ENCODE data around the gene UGGT2. TPM values are rescaled to one million over a fixed set of nuclear protein-coding genes. Genes with fewer than 3 reads are reported as not detected.
"Not testable (repeated sequence)": the region's sequence is repeated elsewhere in the genome, so short reads cannot be mapped to it uniquely, and the experiment has no call there.

Gene UGGT2
- total RNA-seq, 4 donors from 2014 or later = 17.5 to 29.9 (median 25.2) TPM

DNA sequence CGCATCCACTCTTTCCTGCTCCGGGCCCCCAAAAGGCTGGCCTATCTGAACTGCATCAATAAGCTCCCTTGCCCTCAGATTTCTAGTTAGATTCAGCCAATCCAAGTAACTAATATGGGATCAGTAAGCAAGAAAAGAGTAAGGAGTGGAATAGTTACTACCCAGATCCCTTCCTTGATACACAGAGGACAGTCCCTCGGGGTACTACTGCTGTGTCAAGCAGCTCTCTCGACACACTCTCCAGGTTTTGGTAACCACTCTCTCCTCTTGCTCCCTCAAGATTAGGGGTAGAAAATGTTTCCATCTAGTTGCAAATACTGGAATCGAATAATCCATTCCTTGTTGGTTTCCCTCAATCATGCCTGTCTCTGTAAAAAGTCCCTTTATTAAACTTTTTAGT, 65.4 kb downstream of the UGGT2 start:
- H3K27me3 ChIP-seq = no peaks in the 10 kb centered on the region
- H3K4me1 ChIP-seq = no peaks in the 10 kb centered on the region
- TF ChIP-seq, protein P1, sequence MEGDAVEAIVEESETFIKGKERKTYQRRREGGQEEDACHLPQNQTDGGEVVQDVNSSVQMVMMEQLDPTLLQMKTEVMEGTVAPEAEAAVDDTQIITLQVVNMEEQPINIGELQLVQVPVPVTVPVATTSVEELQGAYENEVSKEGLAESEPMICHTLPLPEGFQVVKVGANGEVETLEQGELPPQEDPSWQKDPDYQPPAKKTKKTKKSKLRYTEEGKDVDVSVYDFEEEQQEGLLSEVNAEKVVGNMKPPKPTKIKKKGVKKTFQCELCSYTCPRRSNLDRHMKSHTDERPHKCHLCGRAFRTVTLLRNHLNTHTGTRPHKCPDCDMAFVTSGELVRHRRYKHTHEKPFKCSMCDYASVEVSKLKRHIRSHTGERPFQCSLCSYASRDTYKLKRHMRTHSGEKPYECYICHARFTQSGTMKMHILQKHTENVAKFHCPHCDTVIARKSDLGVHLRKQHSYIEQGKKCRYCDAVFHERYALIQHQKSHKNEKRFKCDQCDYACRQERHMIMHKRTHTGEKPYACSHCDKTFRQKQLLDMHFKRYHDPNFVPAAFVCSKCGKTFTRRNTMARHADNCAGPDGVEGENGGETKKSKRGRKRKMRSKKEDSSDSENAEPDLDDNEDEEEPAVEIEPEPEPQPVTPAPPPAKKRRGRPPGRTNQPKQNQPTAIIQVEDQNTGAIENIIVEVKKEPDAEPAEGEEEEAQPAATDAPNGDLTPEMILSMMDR (IDR thresholded peaks at IDR 0.05) = no peak
- no peak for TF ChIP-seq POLR2A (IDR thresholded peaks at IDR 0.05)
- H3K4me3 ChIP-seq = no peak overlapping the region
- H3K36me3 ChIP-seq = peaks cover 0 to 3% (median 0%) of the 10 kb centered on the region in 3 donors
- DNase-seq = no peak
- H3K9me3 ChIP-seq = no peaks in the 10 kb centered on the region
- no peak overlapping the region for H3K27ac ChIP-seq

DNA sequence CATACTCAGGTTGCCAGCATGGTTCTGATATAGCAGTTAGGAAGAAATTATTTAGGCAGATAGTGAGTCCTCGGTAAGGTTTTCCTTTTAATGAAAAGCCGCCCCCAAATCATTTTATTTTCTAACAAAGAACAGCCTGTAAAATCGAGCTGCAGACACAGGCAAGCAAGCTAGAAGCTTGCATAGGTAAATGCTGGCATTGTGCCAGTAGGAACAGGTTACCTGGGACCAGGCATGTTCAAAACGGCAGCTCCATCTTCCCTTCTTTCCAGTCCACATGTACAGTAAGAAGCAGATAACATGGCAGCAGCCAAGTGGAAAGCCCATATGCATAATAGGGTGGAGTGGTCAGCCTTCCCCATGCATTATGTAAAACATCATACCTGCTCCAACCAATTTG, 71.1 kb downstream of the UGGT2 start:
- Histone ChIP-seq H3K4me3 (no peak overlapping the region), H3K9me3 (no peaks in the 10 kb centered on the region), H3K4me1 (no peaks in the 10 kb centered on the region), H3K27me3 (no peaks in the 10 kb centered on the region), H3K36me3 (no peaks in the 10 kb centered on the region), H3K27ac (no peak overlapping the region)
- no peak for TF ChIP-seq POLR2A (IDR thresholded peaks at IDR 0.05)
- TF ChIP-seq, protein P1 (IDR thresholded peaks at IDR 0.05) = no peak
- no peak for DNase-seq

DNA sequence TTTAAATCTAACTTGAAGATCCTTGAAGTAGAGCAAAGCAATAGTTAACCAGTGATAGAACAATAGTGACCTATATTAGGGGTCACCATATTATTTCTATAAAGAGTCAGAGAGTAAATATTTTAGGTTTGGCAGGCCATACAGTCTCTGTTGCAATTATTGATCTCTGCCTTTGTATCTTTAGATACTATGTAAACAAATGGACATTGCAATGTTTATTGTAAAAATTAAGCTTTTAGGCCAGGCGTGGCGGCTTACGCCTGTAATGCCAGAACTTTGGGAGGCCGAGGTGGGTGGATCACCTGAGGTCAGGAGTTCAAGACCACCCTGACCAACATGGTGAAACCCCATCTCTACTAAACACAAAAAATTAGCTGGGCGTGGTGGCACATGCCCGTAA, 80.5 kb downstream of the UGGT2 start:
- H3K36me3 ChIP-seq, H3K4me1 ChIP-seq, H3K4me3 ChIP-seq, DNase-seq, H3K9me3 ChIP-seq, H3K27ac ChIP-seq, H3K27me3 ChIP-seq: not testable (repeated sequence)

DNA sequence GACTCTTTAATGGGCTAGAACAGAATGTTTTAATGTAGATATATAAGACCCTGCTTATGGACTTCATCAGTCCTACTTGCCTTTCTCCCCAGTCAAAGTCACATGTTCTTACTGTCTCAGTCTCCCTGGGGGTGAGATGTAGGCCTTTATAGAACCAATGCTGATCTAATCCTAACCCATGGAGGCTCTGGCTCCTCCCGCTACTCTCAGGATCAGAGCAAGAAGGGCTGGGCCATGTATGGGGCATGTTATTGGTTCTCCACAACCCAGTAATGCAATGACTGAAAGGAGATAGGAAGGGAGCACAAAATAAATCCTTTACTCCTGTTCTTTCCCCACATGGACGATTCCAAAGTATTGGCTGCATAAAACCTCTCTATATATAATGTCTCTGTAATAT, 82.3 kb downstream of the UGGT2 start:
- TF ChIP-seq, protein P1 (IDR thresholded peaks at IDR 0.05) = no peak
- no peak for TF ChIP-seq POLR2A (IDR thresholded peaks at IDR 0.05)
- no peak for DNase-seq
- H3K9me3 ChIP-seq = no peaks in the 10 kb centered on the region
- H3K27ac ChIP-seq = no peak overlapping the region
- H3K4me3 ChIP-seq = no peak overlapping the region
- H3K36me3 ChIP-seq = no peaks in the 10 kb centered on the region
- H3K27me3 ChIP-seq = no peaks in the 10 kb centered on the region
- no peaks in the 10 kb centered on the region for H3K4me1 ChIP-seq

DNA sequence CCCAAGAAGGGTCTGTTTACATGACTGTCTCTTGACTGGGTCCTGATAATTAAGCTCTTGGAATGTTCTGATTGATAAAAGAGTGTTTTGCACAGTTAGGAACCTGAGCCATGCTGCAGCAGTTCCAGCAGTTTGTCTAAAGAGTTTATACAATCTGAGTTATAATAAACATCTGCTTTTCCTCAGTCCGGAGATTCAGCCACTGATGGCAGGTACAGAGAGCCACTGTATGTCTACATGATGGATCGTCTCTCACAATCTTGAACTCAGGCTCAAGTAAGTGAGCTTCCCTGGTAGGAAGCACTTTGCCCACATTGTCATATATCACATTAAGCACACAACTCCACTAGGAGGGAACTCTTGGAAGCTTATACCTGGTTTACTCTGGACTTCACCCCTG, 84.3 kb downstream of the UGGT2 start:
- Histone ChIP-seq H3K9me3 (no peaks in the 10 kb centered on the region), H3K36me3 (no peaks in the 10 kb centered on the region), H3K4me1 (no peaks in the 10 kb centered on the region), H3K27ac (no peak overlapping the region), H3K4me3 (no peak overlapping the region), H3K27me3 (no peaks in the 10 kb centered on the region)
- TF ChIP-seq, protein P1 (IDR thresholded peaks at IDR 0.05) = no peak
- TF ChIP-seq POLR2A (IDR thresholded peaks at IDR 0.05) = no peak
- DNase-seq = no peak

DNA sequence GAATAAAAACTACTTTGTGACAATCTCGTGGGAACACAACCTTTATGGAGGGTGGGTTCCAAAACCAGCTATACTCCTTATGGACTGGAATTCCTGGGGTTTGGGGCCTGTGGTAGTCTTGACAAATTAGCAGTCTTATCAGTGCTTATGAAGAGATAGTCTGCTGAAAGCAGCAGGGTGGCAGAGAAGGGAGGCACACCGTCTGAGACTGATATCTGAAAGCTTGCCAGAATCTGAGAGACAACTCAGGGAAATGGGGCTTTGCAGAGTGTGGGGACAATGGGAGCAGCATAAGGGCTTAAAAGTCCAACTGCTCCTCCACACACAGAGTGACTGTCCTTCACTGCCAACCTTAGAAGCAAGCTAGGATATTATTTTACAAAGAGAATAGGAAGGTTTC, 95.9 kb downstream of the UGGT2 start:
- H3K9me3 ChIP-seq = peaks cover 0 to 6% (median 0%) of the 10 kb centered on the region in 4 donors
- no peaks in the 10 kb centered on the region for H3K36me3 ChIP-seq
- no peak overlapping the region for H3K4me3 ChIP-seq
- no peak for DNase-seq
- H3K27ac ChIP-seq = no peak overlapping the region
- TF ChIP-seq, protein P1 (IDR thresholded peaks at IDR 0.05) = no peak
- no peak for TF ChIP-seq POLR2A (IDR thresholded peaks at IDR 0.05)
- H3K4me1 ChIP-seq = no peaks in the 10 kb centered on the region
- no peaks in the 10 kb centered on the region for H3K27me3 ChIP-seq

Data from Peyer's patch (tissue), 4 donors.